ENCODE measurements around the gene ATP8B4. TPM values are rescaled to one million over a fixed set of nuclear protein-coding genes. Genes with fewer than 3 reads are reported as not detected.

Gene ATP8B4
- total and polyA plus RNA-seq, 4 donors, result 1.9 to 19.7 (median 12.4) TPM

DNA sequence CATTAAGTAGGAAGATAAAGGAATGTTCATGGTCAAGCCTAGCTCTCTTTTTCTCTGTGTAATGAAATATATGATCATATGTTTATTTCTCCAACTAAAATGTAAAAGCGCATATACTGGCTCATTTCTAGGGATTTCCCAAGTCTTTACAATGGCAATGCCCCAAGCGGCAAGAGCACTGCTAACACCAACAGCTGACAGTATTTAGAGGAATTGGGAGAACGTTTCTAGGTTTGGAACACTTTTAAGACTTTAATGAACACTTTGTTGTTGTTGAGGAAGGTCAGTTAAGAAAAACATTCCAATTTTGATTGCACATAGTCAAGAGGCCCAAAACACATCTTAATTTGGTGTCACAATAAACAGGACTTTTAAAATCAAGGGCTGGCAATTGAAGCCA lies 132.7 kb downstream of the ATP8B4 start (continued):
- TF ChIP-seq, protein P1, sequence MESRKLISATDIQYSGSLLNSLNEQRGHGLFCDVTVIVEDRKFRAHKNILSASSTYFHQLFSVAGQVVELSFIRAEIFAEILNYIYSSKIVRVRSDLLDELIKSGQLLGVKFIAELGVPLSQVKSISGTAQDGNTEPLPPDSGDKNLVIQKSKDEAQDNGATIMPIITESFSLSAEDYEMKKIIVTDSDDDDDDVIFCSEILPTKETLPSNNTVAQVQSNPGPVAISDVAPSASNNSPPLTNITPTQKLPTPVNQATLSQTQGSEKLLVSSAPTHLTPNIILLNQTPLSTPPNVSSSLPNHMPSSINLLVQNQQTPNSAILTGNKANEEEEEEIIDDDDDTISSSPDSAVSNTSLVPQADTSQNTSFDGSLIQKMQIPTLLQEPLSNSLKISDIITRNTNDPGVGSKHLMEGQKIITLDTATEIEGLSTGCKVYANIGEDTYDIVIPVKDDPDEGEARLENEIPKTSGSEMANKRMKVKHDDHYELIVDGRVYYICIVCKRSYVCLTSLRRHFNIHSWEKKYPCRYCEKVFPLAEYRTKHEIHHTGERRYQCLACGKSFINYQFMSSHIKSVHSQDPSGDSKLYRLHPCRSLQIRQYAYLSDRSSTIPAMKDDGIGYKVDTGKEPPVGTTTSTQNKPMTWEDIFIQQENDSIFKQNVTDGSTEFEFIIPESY (IDR thresholded peaks at IDR 0.05), result no peak
- no peak for TF ChIP-seq HNF4A (conservative IDR thresholded peaks at IDR 0.05)

DNA sequence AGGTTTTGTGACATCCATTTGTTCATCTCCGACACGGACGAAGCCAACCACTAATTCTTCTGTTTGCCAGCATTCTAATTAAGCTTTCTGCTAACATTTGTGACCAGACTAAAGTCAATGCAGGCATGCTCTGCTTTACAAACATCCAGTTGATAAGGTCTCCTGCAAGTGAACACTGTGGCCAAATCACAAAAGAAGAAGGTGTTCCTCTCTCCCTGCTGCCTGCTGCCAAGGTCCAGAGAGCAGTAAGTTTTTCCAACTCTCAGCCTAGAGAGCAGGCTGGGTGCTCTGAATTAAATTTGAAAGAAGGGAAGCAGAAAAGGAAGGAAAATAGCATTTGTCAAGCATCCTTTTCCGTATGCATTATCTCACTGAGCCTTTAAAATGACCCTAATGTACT lies 133.6 kb downstream of the ATP8B4 start:
- no peak for DNase-seq (ENCODE audit: low spot score)
- Histone ChIP-seq H3K36me3 (ENCODE audit: control insufficient read depth in 4 of 4, insufficient read depth in 3 of 4, low read depth in 1 of 4, low read length in 3 of 4) (no peaks in the 10 kb centered on the region), H3K4me3 (ENCODE audit: low read depth in 1 of 3, low read length in 3 of 3) (no peak overlapping the region), H3K27me3 (ENCODE audit: control insufficient read depth in 4 of 4, insufficient read depth in 4 of 4, low read length in 3 of 4) (no peaks in the 10 kb centered on the region), H3K27ac (ENCODE audit: low read depth in 1 of 2, low read length in 2 of 2) (no peak overlapping the region), H3K9ac (ENCODE audit: low read depth in 1 of 2, low read length in 2 of 2) (no peak overlapping the region), H3K4me1 (ENCODE audit: control insufficient read depth in 4 of 4, insufficient read depth in 4 of 4, low read length in 3 of 4) (no peaks in the 10 kb centered on the region), H3K9me3 (ENCODE audit: control insufficient read depth in 4 of 4, low read length in 3 of 4) (no peaks in the 10 kb centered on the region)
- TF ChIP-seq TAF1 (conservative IDR thresholded peaks at IDR 0.05), result no peak
- no peak for TF ChIP-seq NR2F2 (IDR thresholded peaks at IDR 0.05)
- TF ChIP-seq RAD21 (IDR thresholded peaks at IDR 0.05), result no peak
- TF ChIP-seq, protein P2, sequence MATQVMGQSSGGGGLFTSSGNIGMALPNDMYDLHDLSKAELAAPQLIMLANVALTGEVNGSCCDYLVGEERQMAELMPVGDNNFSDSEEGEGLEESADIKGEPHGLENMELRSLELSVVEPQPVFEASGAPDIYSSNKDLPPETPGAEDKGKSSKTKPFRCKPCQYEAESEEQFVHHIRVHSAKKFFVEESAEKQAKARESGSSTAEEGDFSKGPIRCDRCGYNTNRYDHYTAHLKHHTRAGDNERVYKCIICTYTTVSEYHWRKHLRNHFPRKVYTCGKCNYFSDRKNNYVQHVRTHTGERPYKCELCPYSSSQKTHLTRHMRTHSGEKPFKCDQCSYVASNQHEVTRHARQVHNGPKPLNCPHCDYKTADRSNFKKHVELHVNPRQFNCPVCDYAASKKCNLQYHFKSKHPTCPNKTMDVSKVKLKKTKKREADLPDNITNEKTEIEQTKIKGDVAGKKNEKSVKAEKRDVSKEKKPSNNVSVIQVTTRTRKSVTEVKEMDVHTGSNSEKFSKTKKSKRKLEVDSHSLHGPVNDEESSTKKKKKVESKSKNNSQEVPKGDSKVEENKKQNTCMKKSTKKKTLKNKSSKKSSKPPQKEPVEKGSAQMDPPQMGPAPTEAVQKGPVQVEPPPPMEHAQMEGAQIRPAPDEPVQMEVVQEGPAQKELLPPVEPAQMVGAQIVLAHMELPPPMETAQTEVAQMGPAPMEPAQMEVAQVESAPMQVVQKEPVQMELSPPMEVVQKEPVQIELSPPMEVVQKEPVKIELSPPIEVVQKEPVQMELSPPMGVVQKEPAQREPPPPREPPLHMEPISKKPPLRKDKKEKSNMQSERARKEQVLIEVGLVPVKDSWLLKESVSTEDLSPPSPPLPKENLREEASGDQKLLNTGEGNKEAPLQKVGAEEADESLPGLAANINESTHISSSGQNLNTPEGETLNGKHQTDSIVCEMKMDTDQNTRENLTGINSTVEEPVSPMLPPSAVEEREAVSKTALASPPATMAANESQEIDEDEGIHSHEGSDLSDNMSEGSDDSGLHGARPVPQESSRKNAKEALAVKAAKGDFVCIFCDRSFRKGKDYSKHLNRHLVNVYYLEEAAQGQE (IDR thresholded peaks at IDR 0.05), result no peak
- no peak for TF ChIP-seq GABPA (IDR thresholded peaks at IDR 0.05 in 1 of 2, conservative IDR thresholded peaks at IDR 0.05 in 1 of 2)
- no peak for TF ChIP-seq SP1 (IDR thresholded peaks at IDR 0.05)
- 80% methylated on average over 4 of the region's 4 CpGs for WGBS

DNA sequence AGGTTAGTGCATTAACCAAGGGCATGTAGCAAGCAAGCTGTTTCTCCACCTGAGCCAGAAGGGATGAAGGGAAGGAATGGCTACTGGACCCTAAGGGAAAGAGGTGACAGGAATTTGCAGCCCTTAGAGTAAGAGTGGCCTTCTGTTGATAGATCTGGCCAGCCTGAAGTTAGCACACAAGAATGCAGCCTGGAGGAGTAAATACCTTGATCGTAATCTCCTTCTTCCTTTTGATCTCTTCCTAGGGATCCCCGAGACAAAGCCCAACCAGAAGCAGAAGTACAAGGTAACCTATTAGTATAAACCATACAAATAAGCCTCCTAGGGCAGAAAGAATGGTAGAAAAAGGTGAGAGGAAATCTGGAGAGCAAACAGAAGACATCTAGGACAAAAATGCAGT lies 134.6 kb downstream of the ATP8B4 start:
- H3K27me3 ChIP-seq (ENCODE audit: control insufficient read depth in 4 of 4, insufficient read depth in 4 of 4, low read length in 3 of 4), result no peaks in the 10 kb centered on the region
- H3K27ac ChIP-seq (ENCODE audit: low read depth in 1 of 2, low read length in 2 of 2), result no peak overlapping the region
- TF ChIP-seq TAF1 (conservative IDR thresholded peaks at IDR 0.05) (no peak), YY1 (IDR thresholded peaks at IDR 0.05) (no peak), JUND (IDR thresholded peaks at IDR 0.05) (no peak), GABPA (IDR thresholded peaks at IDR 0.05 in 1 of 2, conservative IDR thresholded peaks at IDR 0.05 in 1 of 2) (no peak), RAD21 (IDR thresholded peaks at IDR 0.05) (no peak), RXRA (IDR thresholded peaks at IDR 0.05) (no peak), HNF4G (IDR thresholded peaks at IDR 0.05) (no peak), HNF4A (conservative IDR thresholded peaks at IDR 0.05) (no peak), FOXA2 (IDR thresholded peaks at IDR 0.05) (no peak), NR2F2 (IDR thresholded peaks at IDR 0.05) (no peak), SP1 (IDR thresholded peaks at IDR 0.05) (no peak)
- TF ChIP-seq, protein P2 (IDR thresholded peaks at IDR 0.05), result no peak
- TF ChIP-seq, protein P3, sequence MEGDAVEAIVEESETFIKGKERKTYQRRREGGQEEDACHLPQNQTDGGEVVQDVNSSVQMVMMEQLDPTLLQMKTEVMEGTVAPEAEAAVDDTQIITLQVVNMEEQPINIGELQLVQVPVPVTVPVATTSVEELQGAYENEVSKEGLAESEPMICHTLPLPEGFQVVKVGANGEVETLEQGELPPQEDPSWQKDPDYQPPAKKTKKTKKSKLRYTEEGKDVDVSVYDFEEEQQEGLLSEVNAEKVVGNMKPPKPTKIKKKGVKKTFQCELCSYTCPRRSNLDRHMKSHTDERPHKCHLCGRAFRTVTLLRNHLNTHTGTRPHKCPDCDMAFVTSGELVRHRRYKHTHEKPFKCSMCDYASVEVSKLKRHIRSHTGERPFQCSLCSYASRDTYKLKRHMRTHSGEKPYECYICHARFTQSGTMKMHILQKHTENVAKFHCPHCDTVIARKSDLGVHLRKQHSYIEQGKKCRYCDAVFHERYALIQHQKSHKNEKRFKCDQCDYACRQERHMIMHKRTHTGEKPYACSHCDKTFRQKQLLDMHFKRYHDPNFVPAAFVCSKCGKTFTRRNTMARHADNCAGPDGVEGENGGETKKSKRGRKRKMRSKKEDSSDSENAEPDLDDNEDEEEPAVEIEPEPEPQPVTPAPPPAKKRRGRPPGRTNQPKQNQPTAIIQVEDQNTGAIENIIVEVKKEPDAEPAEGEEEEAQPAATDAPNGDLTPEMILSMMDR (IDR thresholded peaks at IDR 0.05; ENCODE audit: low read depth, low read length, missing input control), result no peak
- no peak overlapping the region for H3K9ac ChIP-seq (ENCODE audit: low read depth in 1 of 2, low read length in 2 of 2)
- no peaks in the 10 kb centered on the region for H3K36me3 ChIP-seq (ENCODE audit: control insufficient read depth in 4 of 4, insufficient read depth in 3 of 4, low read depth in 1 of 4, low read length in 3 of 4)
- H3K4me3 ChIP-seq (ENCODE audit: low read depth in 1 of 3, low read length in 3 of 3), result no peak overlapping the region
- H3K4me1 ChIP-seq (ENCODE audit: control insufficient read depth in 4 of 4, insufficient read depth in 4 of 4, low read length in 3 of 4), result no peaks in the 10 kb centered on the region
- no peak for DNase-seq (ENCODE audit: low spot score)
- H3K9me3 ChIP-seq (ENCODE audit: control insufficient read depth in 4 of 4, low read length in 3 of 4), result no peaks in the 10 kb centered on the region
- WGBS, result 88% methylated on average over 2 of the region's 2 CpGs

Measured in liver (tissue), 9 donors.